H9 (cell line): ENCODE results near the gene ANHX. TPM values are rescaled to one million over a fixed set of nuclear protein-coding genes. Genes with fewer than 3 reads are reported as not detected.

Source experiments
- DNase-seq: peaks from one replicate; pipeline ENCODE4 v3.0.0-alpha.2; 2017
- H2AFZ ChIP-seq: one replicate; pipeline ENCODE4 v1.6.1; 2013; ENCODE audit warnings: mild to moderate bottlenecking, low read length, control low read depth, moderate library complexity
- H2AK5ac ChIP-seq: 2 replicates; pipeline ENCODE4 v1.6.1; 2013; ENCODE audit warnings: low read length, control low read depth, mixed read lengths; ENCODE audit not compliant: insufficient read length
- H2BK120ac ChIP-seq: one replicate; pipeline ENCODE4 v1.6.1; 2013; ENCODE audit warnings: low read depth, mild to moderate bottlenecking, low read length, control low read depth, inconsistent platforms; ENCODE audit not compliant: poor library complexity, severe bottlenecking
- H2BK12ac ChIP-seq: 2 replicates; pipeline ENCODE4 v1.6.1; 2013; ENCODE audit warnings: low read length, control low read depth, mixed read lengths, low read depth; ENCODE audit not compliant: insufficient read length
- H2BK15ac ChIP-seq: 2 replicates; pipeline ENCODE4 v1.6.1; 2013; ENCODE audit warnings: low read depth, low read length, control low read depth
- H2BK20ac ChIP-seq: one replicate; pipeline ENCODE4 v1.6.1; 2013; ENCODE audit warnings: low read depth, mild to moderate bottlenecking, low read length, control low read depth, inconsistent platforms; ENCODE audit not compliant: poor library complexity, severe bottlenecking
- H2BK5ac ChIP-seq: 2 replicates; pipeline ENCODE4 v1.6.1; 2013; ENCODE audit warnings: low read length, control low read depth, mixed read lengths; ENCODE audit not compliant: insufficient read length
- H3K14ac ChIP-seq: 2 replicates; pipeline ENCODE4 v1.6.1; 2013; ENCODE audit warnings: low read length, control low read depth; ENCODE audit not compliant: insufficient read depth
- H3K18ac ChIP-seq: 2 replicates; pipeline ENCODE4 v1.6.1; 2013; ENCODE audit warnings: low read depth, mild to moderate bottlenecking, mixed read lengths, low read length, control low read depth; ENCODE audit not compliant: insufficient read length
- H3K23ac ChIP-seq: 2 replicates; pipeline ENCODE4 v1.6.1; 2013; ENCODE audit warnings: low read length, control low read depth, mixed read lengths, low read depth; ENCODE audit not compliant: insufficient read length
- H3K23me2 ChIP-seq: 2 replicates; pipeline ENCODE4 v1.6.1; 2013; ENCODE audit warnings: low read depth, mild to moderate bottlenecking, mixed read lengths, low read length, control low read depth; ENCODE audit not compliant: insufficient read length, poor library complexity, severe bottlenecking
- H3K27ac ChIP-seq: 2 replicates; pipeline ENCODE4 v1.5.1; 2013; ENCODE audit warnings: low read length, control low read depth, mixed read lengths, low read depth; ENCODE audit not compliant: insufficient read length
- H3K27me3 ChIP-seq: 2 replicates; pipeline ENCODE4 v1.6.1; 2013; ENCODE audit warnings: low read length, control low read depth, inconsistent platforms; ENCODE audit not compliant: insufficient read depth
- H3K4ac ChIP-seq: 2 replicates; pipeline ENCODE4 v1.6.1; 2013; ENCODE audit warnings: low read depth, mild to moderate bottlenecking, control low read depth, inconsistent platforms, low read length, moderate library complexity
- H3K4me1 ChIP-seq: 2 replicates; pipeline ENCODE4 v1.6.1; 2013; ENCODE audit warnings: low read length, control low read depth, inconsistent platforms; ENCODE audit not compliant: insufficient read depth
- H3K4me2 ChIP-seq: 2 replicates; pipeline ENCODE4 v1.6.1; 2013; ENCODE audit warnings: low read length, control low read depth, mixed read lengths; ENCODE audit not compliant: insufficient read length, insufficient read depth
- H3K56ac ChIP-seq: 2 replicates; pipeline ENCODE4 v1.6.1; 2013; ENCODE audit warnings: low read depth, mild to moderate bottlenecking, mixed read lengths, low read length, control low read depth; ENCODE audit not compliant: insufficient read length
- H3K79me1 ChIP-seq: 2 replicates; pipeline ENCODE4 v1.6.1; 2013; ENCODE audit warnings: low read depth, mild to moderate bottlenecking, moderate library complexity, low read length, control low read depth, inconsistent platforms; ENCODE audit not compliant: insufficient read depth, poor library complexity, severe bottlenecking
- H3K79me2 ChIP-seq: 2 replicates; pipeline ENCODE4 v1.6.1; 2013; ENCODE audit warnings: low read length, control low read depth, inconsistent platforms; ENCODE audit not compliant: insufficient read depth
- H3K9ac ChIP-seq: 2 replicates; pipeline ENCODE4 v1.6.1; 2013; ENCODE audit warnings: low read length, control low read depth, mixed read lengths; ENCODE audit not compliant: insufficient read length; ENCODE audit errors: extremely low read depth
- H3K9me3 ChIP-seq: one replicate; pipeline ENCODE4 v1.6.1; 2013; ENCODE audit warnings: low read depth, low read length, inconsistent platforms; ENCODE audit not compliant: control insufficient read depth
- H3T11ph ChIP-seq: one replicate; pipeline ENCODE4 v1.6.1; 2013; ENCODE audit warnings: mild to moderate bottlenecking, low read length, control low read depth, inconsistent platforms
- H4K20me1 ChIP-seq: one replicate; pipeline ENCODE4 v1.6.1; 2013; ENCODE audit not compliant: control insufficient read depth, insufficient read length, insufficient read depth
- H4K5ac ChIP-seq: 2 replicates; pipeline ENCODE4 v1.6.1; 2013; ENCODE audit warnings: low read depth, mild to moderate bottlenecking, mixed read lengths, low read length, control low read depth; ENCODE audit not compliant: insufficient read length
- H4K8ac ChIP-seq: replicated peaks from 2 replicates; pipeline ENCODE4 v1.6.1; 2013; ENCODE audit warnings: low read length, control low read depth, mixed read lengths, low read depth; ENCODE audit not compliant: insufficient read length
- H4K91ac ChIP-seq: 2 replicates; pipeline ENCODE4 v1.6.1; 2013; ENCODE audit warnings: low read depth, mild to moderate bottlenecking, moderate library complexity, mixed read lengths, low read length, control low read depth; ENCODE audit not compliant: insufficient read length
- H3K27ac Mint-ChIP-seq, 3 experiments: 2 replicates in 2 of 3; 3 replicates in 1 of 3; pipeline ENCODE4 v1.8.0; 2020 to 2021; ENCODE audit warnings: mixed read lengths in 3 of 3, mild to moderate bottlenecking in 1 of 3, moderate library complexity in 1 of 3
- H3K27me3 Mint-ChIP-seq: 2 replicates; pipeline ENCODE4 v1.8.0; 2021; ENCODE audit warnings: low read depth, mild to moderate bottlenecking, moderate library complexity, mixed read lengths
- H3K36me3 Mint-ChIP-seq, 3 experiments: 2 replicates in 2 of 3; 3 replicates in 1 of 3; pipeline ENCODE4 v1.8.0; 2020 to 2021; ENCODE audit warnings: low read depth in 3 of 3, mixed read lengths in 3 of 3; ENCODE audit not compliant: insufficient read depth in 1 of 3
- H3K4me1 Mint-ChIP-seq, 2 experiments: 2 replicates each; pipeline ENCODE4 v1.8.0; 2020; ENCODE audit warnings: mixed read lengths in 2 of 2
- H3K4me3 Mint-ChIP-seq, 2 experiments: 2 replicates in 1 of 2; 3 replicates in 1 of 2; pipeline ENCODE4 v1.8.0; 2020 to 2021; ENCODE audit warnings: mild to moderate bottlenecking in 2 of 2, mixed read lengths in 2 of 2, moderate library complexity in 1 of 2
- H3K9me3 Mint-ChIP-seq, 2 experiments: 2 replicates in 1 of 2; 3 replicates in 1 of 2; pipeline ENCODE4 v1.8.0; 2020; ENCODE audit warnings: mild to moderate bottlenecking in 2 of 2, mixed read lengths in 2 of 2, moderate library complexity in 1 of 2
- CTCF ChIP-seq: fragments of 200-600 bp; sonication (generic); conservative IDR thresholded peaks from 3 replicates; pipeline ENCODE4 v1.8.0; 2021; ENCODE audit warnings: antibody characterized with exemption, mild to moderate bottlenecking
- WGBS: extraction: QIAGEN DNeasy Blood & Tissue Kit; methylation state at CpG from one replicate; pipeline ENCODE4 v1.1.7; 2013; ENCODE audit warnings: missing lambda C conversion rate, low lambda C conversion rate, mixed read lengths; ENCODE audit not compliant: insufficient read length; ENCODE audit errors: extremely low coverage; 5-methylcytosine and 5-hydroxymethylcytosine counted together
- total RNA-seq: library from RNA; stranded (reverse); gene quantifications from 2 replicates; pipeline ENCODE4 v1.2.1, GENCODE V29; 2021

ANHX gene
- total RNA-seq, 1 experiment from 2014 or later = not detected

DNA sequence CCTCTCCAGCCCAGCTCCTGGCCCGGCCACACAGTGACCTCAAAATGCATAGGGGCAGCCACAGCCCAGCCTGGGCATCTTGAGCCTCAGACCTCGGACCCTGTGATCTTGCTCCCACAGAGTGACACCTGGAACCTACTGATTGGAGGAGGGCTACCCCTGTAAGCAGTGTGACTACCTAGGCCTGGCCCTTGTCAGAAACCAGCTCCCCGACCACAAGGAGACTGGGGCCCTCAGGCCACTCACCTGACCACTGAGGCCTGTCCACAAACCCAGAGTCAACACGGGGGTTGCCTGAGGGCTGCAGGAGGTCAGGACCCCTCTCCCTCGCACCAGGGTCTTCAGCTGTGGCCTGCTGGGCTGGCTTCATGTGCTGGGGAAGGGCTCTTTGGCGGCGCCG is 9.0 kb downstream of the ANHX start:
- TF ChIP-seq CTCF = no peak
- H4K5ac ChIP-seq = no peak overlapping the region
- no peak overlapping the region for H2BK5ac ChIP-seq
- no peak overlapping the region for H2BK12ac ChIP-seq
- H3K14ac ChIP-seq = no peak overlapping the region
- H3K79me2 ChIP-seq = no peaks in the 10 kb centered on the region
- H3K9ac ChIP-seq = no peak overlapping the region
- H2BK20ac ChIP-seq = no peak overlapping the region
- no peak overlapping the region for H2BK15ac ChIP-seq
- no peak overlapping the region for H3K27ac ChIP-seq
- H2AFZ ChIP-seq = no peak overlapping the region
- H3K27me3 ChIP-seq = no peaks in the 10 kb centered on the region
- H3K23me2 ChIP-seq = no peaks in the 10 kb centered on the region
- DNase-seq = no peak
- H3K23ac ChIP-seq = no peak overlapping the region
- WGBS = no CpG with 5 or more reads among the region's 8 CpGs
- no peak overlapping the region for H3T11ph ChIP-seq
- Mint-ChIP-seq H3K4me3 (no peak overlapping the region), H3K27me3 (peaks cover 4% of the 10 kb centered on the region), H3K36me3 (peaks cover 24 to 48% (median 25%) of the 10 kb centered on the region in 3 experiments; a peak in 6 of 7 replicates), H3K4me1 (no peaks in the 10 kb centered on the region), H3K27ac (no peak overlapping the region), H3K9me3 (peaks cover 89 to 95% of the 10 kb centered on the region in 2 experiments)
- H4K8ac ChIP-seq = no peak overlapping the region
- H2AK5ac ChIP-seq = no peak overlapping the region
- no peak overlapping the region for H4K91ac ChIP-seq
- H3K4me1 ChIP-seq = no peaks in the 10 kb centered on the region
- H3K56ac ChIP-seq = no peak overlapping the region
- no peak overlapping the region for H3K4ac ChIP-seq
- H4K20me1 ChIP-seq = no peaks in the 10 kb centered on the region
- H3K79me1 ChIP-seq = no peaks in the 10 kb centered on the region
- peaks cover 76% of the 10 kb centered on the region for H3K9me3 ChIP-seq
- H2BK120ac ChIP-seq = no peak overlapping the region
- H3K4me2 ChIP-seq = no peak overlapping the region
- no peak overlapping the region for H3K18ac ChIP-seq
